Fibroblast of pulmonary artery (primary cell): ENCODE data around the gene PRICKLE4.

Source experiments
- DNase-seq: peaks from one replicate; pipeline ENCODE4 v3.0.0-alpha.2; 2010; ENCODE audit warnings: low read depth
- H3K4me3 ChIP-seq: replicated peaks from 2 replicates; pipeline ENCODE4 v1.5.1; 2011; ENCODE audit warnings: low read depth, mild to moderate bottlenecking, control low read depth, low read length, moderate library complexity
- TF ChIP-seq, protein P1 (sequence below): IDR thresholded peaks from 2 replicates; pipeline ENCODE4 v1.5.1; 2011; ENCODE audit warnings: mild to moderate bottlenecking, control low read depth, low read length, inconsistent platforms; ENCODE audit errors: missing control alignments

The PRICKLE4 gene

GRCh38 chr6:41740366-41741162 lies 40.0 kb upstream of the PRICKLE4 start:
- TF ChIP-seq, protein P1, sequence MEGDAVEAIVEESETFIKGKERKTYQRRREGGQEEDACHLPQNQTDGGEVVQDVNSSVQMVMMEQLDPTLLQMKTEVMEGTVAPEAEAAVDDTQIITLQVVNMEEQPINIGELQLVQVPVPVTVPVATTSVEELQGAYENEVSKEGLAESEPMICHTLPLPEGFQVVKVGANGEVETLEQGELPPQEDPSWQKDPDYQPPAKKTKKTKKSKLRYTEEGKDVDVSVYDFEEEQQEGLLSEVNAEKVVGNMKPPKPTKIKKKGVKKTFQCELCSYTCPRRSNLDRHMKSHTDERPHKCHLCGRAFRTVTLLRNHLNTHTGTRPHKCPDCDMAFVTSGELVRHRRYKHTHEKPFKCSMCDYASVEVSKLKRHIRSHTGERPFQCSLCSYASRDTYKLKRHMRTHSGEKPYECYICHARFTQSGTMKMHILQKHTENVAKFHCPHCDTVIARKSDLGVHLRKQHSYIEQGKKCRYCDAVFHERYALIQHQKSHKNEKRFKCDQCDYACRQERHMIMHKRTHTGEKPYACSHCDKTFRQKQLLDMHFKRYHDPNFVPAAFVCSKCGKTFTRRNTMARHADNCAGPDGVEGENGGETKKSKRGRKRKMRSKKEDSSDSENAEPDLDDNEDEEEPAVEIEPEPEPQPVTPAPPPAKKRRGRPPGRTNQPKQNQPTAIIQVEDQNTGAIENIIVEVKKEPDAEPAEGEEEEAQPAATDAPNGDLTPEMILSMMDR, result no peak
- no peak overlapping the region for H3K4me3 ChIP-seq

GRCh38 chr6:41741625-41742490 lies 38.7 kb upstream of the PRICKLE4 start:
- H3K4me3 ChIP-seq, result no peak overlapping the region
- no peak for DNase-seq
- TF ChIP-seq, protein P1, result no peak

More at GRCh38 chr6:41740366-41741162, 40.0 kb upstream of the PRICKLE4 start:
- no peak for DNase-seq

GRCh38 chr6:41743406-41744235 lies 37.0 kb upstream of the PRICKLE4 start:
- TF ChIP-seq, protein P1, result no peak
- no peak for DNase-seq
- no peak overlapping the region for H3K4me3 ChIP-seq

GRCh38 chr6:41744236-41744787 lies 36.3 kb upstream of the PRICKLE4 start:
- TF ChIP-seq, protein P1, result no peak
- DNase-seq, result no peak
- no peak overlapping the region for H3K4me3 ChIP-seq

DNA sequence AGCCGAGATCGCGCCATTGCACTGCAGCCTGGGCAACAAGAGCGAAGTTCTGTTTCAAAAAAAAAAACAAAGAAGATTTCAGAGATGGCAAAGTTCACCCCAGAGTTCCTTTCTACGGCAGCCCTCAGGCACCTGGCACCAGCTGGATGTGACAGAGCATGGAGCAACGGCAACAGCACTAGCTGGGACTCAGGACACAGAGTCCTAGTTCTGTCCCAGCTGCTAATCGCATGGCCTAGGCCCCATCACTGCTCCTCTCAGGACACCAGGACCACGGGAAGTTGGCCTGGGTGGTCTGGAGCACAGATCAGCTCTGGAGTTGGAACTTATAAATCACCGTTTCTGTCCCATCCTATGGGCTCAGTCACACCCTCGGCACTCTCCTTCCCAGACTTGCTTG lies 34.5 kb upstream of the PRICKLE4 start:
- TF ChIP-seq, protein P1, result no peak
- no peak overlapping the region for H3K4me3 ChIP-seq
- no peak for DNase-seq
